Spleen (tissue), 11 donors: Measurements from ENCODE around the gene DOK7. TPM values are rescaled to one million over a fixed set of nuclear protein-coding genes. Genes with fewer than 3 reads are reported as not detected.

Experiments
- DNase-seq: peaks from one replicate; pipeline ENCODE4 v3.0.0-alpha.2; 2020
- H3K27ac ChIP-seq, 8 donors: fragments of 200-600 bp; sonication (generic) in 7 of 8; 1 replicate in 4 of 8; 2 replicates in 4 of 8; pipeline versions ENCODE4 v1.5.0 to v1.8.0; 2016 to 2021; ENCODE audit warnings: inconsistent platforms in 4 of 8, mild to moderate bottlenecking in 4 of 8, moderate library complexity in 1 of 8
- H3K27me3 ChIP-seq, 7 donors: fragments of 200-600 bp; sonication (generic) in 6 of 7; replicated peaks in 1 of 7; 1 replicate in 4 of 7; 2 replicates in 3 of 7; pipeline versions ENCODE4 v1.5.0 to v1.8.0; 2016 to 2021; ENCODE audit warnings: inconsistent platforms in 3 of 7, mild to moderate bottlenecking in 1 of 7
- H3K36me3 ChIP-seq, 6 donors: fragments of 200-600 bp; sonication (generic) in 5 of 6; 1 replicate in 4 of 6; 2 replicates in 2 of 6; pipeline versions ENCODE4 v1.5.0 to v1.8.0; 2016 to 2021; ENCODE audit warnings: inconsistent platforms in 2 of 6
- H3K4me1 ChIP-seq, 6 donors: fragments of 200-600 bp; sonication (generic) in 5 of 6; 1 replicate in 3 of 6; 2 replicates in 3 of 6; pipeline versions ENCODE4 v1.5.0 to v1.8.0; 2016 to 2021; ENCODE audit warnings: inconsistent platforms in 3 of 6
- H3K4me3 ChIP-seq, 8 donors: fragments of 200-600 bp; sonication (generic) in 7 of 8; 1 replicate in 4 of 8; 2 replicates in 4 of 8; pipeline versions ENCODE4 v1.5.0 to v1.8.0; 2016 to 2021; ENCODE audit warnings: inconsistent platforms in 4 of 8, mild to moderate bottlenecking in 4 of 8, moderate library complexity in 2 of 8
- H3K9me3 ChIP-seq, 8 donors: fragments of 200-600 bp; sonication (generic) in 7 of 8; 1 replicate in 4 of 8; 2 replicates in 4 of 8; pipeline versions ENCODE4 v1.5.0 to v1.8.0; 2016 to 2021; ENCODE audit warnings: inconsistent platforms in 4 of 8
- CTCF ChIP-seq, 11 experiments: fragments of 200-600 bp in 7 of 11; fragments of 450-650 bp in 4 of 11; sonication (generic) in 4 of 11; IDR thresholded peaks in 8 of 11; conservative IDR thresholded peaks in 3 of 11; 1 replicate in 7 of 11; 2 replicates in 4 of 11; pipeline versions ENCODE4 v1.4.0 to v1.8.0; 2016 to 2021; ENCODE audit warnings: antibody characterized with exemption in 11 of 11, inconsistent platforms in 4 of 11, mild to moderate bottlenecking in 1 of 11
- POLR2A ChIP-seq, 3 donors: fragments of 450-650 bp; IDR thresholded peaks; one replicate each; pipeline ENCODE4 v1.5.1; 2017; ENCODE audit warnings: antibody characterized with exemption in 3 of 3, mild to moderate bottlenecking in 1 of 3
- POLR2AphosphoS5 ChIP-seq, 3 donors: sonication (generic); formaldehyde crosslinking; IDR thresholded peaks; one replicate each; pipeline ENCODE4 v1.5.1; 2017; ENCODE audit warnings: antibody characterized with exemption in 3 of 3
- WGBS, 5 donors: extraction: QIAGEN DNeasy Blood & Tissue Kit in 3 of 5; methylation state at CpG; one replicate each; pipeline versions ENCODE4 v1.1.5 to v1.1.7; 2013 to 2018; 5-methylcytosine and 5-hydroxymethylcytosine counted together
- intact Hi-C: fragments of 100-400 bp; cut with DNase I; formaldehyde crosslinking; loops from one replicate; pipeline ENCODE4 v1.15.0; 2023; ENCODE audit warnings: low total_unique reads
- polyA plus RNA-seq, 3 donors: library from polyadenylated mRNA; stranded (reverse); fragments of 200-250 nt; gene quantifications; one replicate each; pipeline ENCODE4 v1.2.1, GENCODE V29; 2013
- total RNA-seq, 7 donors: library from RNA; depleted of rRNA in 3 of 7; stranded (reverse); fragments of >200 nt in 3 of 7; fragmentation: NEBNext Ultra II Directional in 4 of 7; extraction: Animal tissue kit (Norgen Biotek cat#: 25700) in 4 of 7; gene quantifications; one replicate each; pipeline versions ENCODE4 v1.1.0 to v1.2.1, GENCODE V29; 2016 to 2021
- donor health status: healthy with polysubstance abuse.
- donor health status: DM: no; HTN: no; CAD: no; lungs with moderate emphysema.
- donor health status: DM: no; HTN: no; CAD: no.
- donor health status: Bipolar disorder and iron deficiency.
- donor health status: healthy.
- donor health status: DM: no; HTN: no; CAD: no.
- donor health status: DM: yes; HTN: yes; CAD: no.

The DOK7 gene
- total and polyA plus RNA-seq, 10 donors = 0.69 to 13.5 (median 1.7) TPM

GRCh38 chr4:3442959-3443749 lies 20.0 kb upstream of the DOK7 start:
- no peak for TF ChIP-seq POLR2A (IDR thresholded peaks at IDR 0.05)
- TF ChIP-seq POLR2AphosphoS5 (IDR thresholded peaks at IDR 0.05) = peak in 2 of 3 donors; percentile 32 to 53
- peak; percentile 92 to 99 (median 99) for TF ChIP-seq CTCF (IDR thresholded peaks at IDR 0.05 in 8 of 11, conservative IDR thresholded peaks at IDR 0.05 in 3 of 11)
- peaks cover 3 to 11% (median 8%) of the 10 kb centered on the region in 6 donors for H3K4me1 ChIP-seq
- no peaks in the 10 kb centered on the region for H3K9me3 ChIP-seq
- DNase-seq = peak; percentile 88
- H3K36me3 ChIP-seq = no peaks in the 10 kb centered on the region
- intact Hi-C loops = loop anchor here (5.0 to 10.0 kb wide), 3 partner anchors 96 to 338 kb away; no protein-coding TSS in a partner anchor
- H3K27ac ChIP-seq = no peak overlapping the region
- H3K27me3 ChIP-seq = peaks cover 0 to 23% (median 0%) of the 10 kb centered on the region in 7 donors
- 11 to 41% (median 32%) methylated on average over 15 to 36 of the region's 36 CpGs for WGBS, 5 donors
- peak overlapping the region in 1 of 8 donors; percentile 12 for H3K4me3 ChIP-seq

GRCh38 chr4:3443750-3444309 lies 19.3 kb upstream of the DOK7 start:
- WGBS, 5 donors = 55 to 72% (median 67%) methylated on average over 11 to 17 of the region's 17 CpGs
- no peak overlapping the region for H3K4me3 ChIP-seq
- intact Hi-C loops = loop anchor here (5.0 to 10.0 kb wide), 3 partner anchors 97 to 339 kb away; no protein-coding TSS in a partner anchor
- no peaks in the 10 kb centered on the region for H3K36me3 ChIP-seq
- no peak for TF ChIP-seq POLR2A (IDR thresholded peaks at IDR 0.05)
- peak in 6 of 11 experiments; percentile 29 to 68 (median 60) for TF ChIP-seq CTCF (IDR thresholded peaks at IDR 0.05 in 8 of 11, conservative IDR thresholded peaks at IDR 0.05 in 3 of 11)
- H3K9me3 ChIP-seq = no peaks in the 10 kb centered on the region
- no peak overlapping the region for H3K27ac ChIP-seq
- peaks cover 3 to 11% (median 8%) of the 10 kb centered on the region in 6 donors for H3K4me1 ChIP-seq
- peaks cover 0 to 23% (median 0%) of the 10 kb centered on the region in 7 donors for H3K27me3 ChIP-seq
- no peak for DNase-seq

GRCh38 chr4:3444351-3445110 lies 18.6 kb upstream of the DOK7 start:
- intact Hi-C loops = loop anchor here (5.0 to 10.0 kb wide), 3 partner anchors 97 to 340 kb away; no protein-coding TSS in a partner anchor
- peak in 1 of 11 experiments; percentile 3 for TF ChIP-seq CTCF (IDR thresholded peaks at IDR 0.05 in 8 of 11, conservative IDR thresholded peaks at IDR 0.05 in 3 of 11)
- TF ChIP-seq POLR2AphosphoS5 (IDR thresholded peaks at IDR 0.05) = no peak
- Histone ChIP-seq H3K27ac (no peak overlapping the region), H3K4me3 (no peak overlapping the region), H3K9me3 (no peaks in the 10 kb centered on the region), H3K27me3 (peaks cover 0 to 25% (median 0%) of the 10 kb centered on the region in 7 donors), H3K36me3 (no peaks in the 10 kb centered on the region), H3K4me1 (peaks cover 3 to 11% (median 8%) of the 10 kb centered on the region in 6 donors)
- DNase-seq = no peak
- 85 to 92% (median 88%) methylated on average over 31 to 56 of the region's 56 CpGs for WGBS, 5 donors
